ENCODE results near the gene NDUFAF2. TPM values are rescaled to one million over a fixed set of nuclear protein-coding genes. Genes with fewer than 3 reads are reported as not detected.
A peak's percentile ranks its signal among the peaks of the same experiment; 100 is the strongest.
"Not testable (repeated sequence)": the region's sequence is repeated elsewhere in the genome, so short reads cannot be mapped to it uniquely, and the experiment has no call there.

The NDUFAF2 gene
- total RNA-seq, 2 experiments from 2014 or later: 18.9 to 22.3 TPM

DNA sequence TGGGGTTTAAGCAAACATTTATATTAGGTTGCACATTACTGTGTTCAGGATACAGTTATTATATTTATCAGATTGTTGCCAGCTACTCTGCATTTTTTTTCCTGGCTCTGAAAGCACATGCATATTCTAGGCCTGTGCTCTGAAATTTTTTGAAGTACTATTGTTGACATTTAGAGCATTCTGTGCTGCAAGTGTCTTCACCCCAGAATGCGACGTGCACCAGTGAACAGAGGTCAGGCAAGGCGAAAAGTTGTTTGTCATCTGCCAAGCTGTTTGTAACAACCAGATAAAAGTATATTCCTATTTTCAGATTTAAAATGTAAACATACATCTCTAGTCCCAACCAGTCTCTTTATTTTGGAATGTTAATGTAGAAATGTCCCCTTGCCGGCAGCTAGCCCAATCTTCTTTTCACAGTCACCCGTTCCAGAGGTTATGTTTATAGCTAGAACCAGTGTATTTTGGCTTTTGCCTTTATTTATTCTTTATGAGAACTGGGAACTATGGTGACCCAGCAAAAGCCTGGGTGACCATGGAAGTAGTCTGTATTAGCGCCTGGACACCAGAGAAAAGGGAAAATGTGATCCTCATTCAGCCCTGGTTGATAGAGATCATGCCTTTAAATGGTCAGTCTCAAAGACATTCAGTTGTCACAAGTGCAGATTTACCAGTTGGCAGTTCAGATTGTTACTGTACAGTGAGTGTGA, 84.6 kb downstream of the NDUFAF2 start:
- CTCF ChIA-PET: no interaction called here
- no peaks in the 10 kb centered on the region for H3K27me3 Mint-ChIP-seq
- POLR2A ChIA-PET: no interaction called here
- no peak overlapping the region for H3K27ac Mint-ChIP-seq
- DNase-seq: no peak
- H3K9me3 Mint-ChIP-seq: no peaks in the 10 kb centered on the region
- peaks cover 1% of the 10 kb centered on the region for H3K36me3 Mint-ChIP-seq (ENCODE audit: low read depth)
- H3K4me3 Mint-ChIP-seq: no peak overlapping the region
- no peaks in the 10 kb centered on the region for H3K4me1 Mint-ChIP-seq

DNA sequence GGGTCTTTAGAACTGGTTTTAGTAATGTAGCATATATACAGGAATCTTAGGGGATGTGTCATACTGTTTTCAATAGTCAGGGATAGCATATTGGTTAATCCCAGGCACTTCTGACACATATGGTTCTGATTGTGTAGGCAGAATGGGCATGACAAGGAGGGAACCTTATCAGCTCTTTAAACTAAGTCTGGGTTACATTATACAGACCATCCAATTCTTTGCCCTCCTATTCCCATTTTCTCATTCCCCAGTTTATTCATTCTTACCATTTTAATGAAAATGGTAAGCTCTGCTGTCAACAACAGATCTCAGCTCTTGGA, 85.1 kb downstream of the NDUFAF2 start:
- DNase-seq: no peak
- ChIA-PET CTCF (no interaction called here), POLR2A (no interaction called here)
- H3K27ac Mint-ChIP-seq: no peak overlapping the region
- no peak overlapping the region for H3K4me3 Mint-ChIP-seq
- H3K9me3 Mint-ChIP-seq: no peaks in the 10 kb centered on the region
- no peaks in the 10 kb centered on the region for H3K4me1 Mint-ChIP-seq
- H3K27me3 Mint-ChIP-seq: no peaks in the 10 kb centered on the region
- H3K36me3 Mint-ChIP-seq (ENCODE audit: low read depth): peaks cover 1% of the 10 kb centered on the region

DNA sequence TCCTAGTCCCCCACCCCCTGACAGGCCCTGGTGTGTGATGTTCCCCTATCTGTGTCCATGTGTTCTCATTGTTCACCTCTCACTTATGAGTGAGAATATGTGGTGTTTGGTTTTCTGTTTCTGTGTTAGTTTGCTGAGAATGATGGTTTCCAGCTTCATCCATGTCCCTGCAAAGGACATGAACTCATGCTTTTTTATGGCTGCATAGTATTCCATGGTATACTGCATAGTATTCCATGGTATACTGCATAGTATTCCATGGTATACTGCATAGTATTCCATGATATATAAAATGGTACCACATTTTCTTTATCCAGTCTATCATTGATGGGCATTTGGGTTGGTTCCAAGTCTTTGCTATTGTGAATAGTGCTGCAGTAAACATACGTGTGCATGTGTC, 86.3 kb downstream of the NDUFAF2 start:
- DNase-seq; CTCF ChIA-PET; H3K4me1 Mint-ChIP-seq; H3K4me3 Mint-ChIP-seq; H3K36me3 Mint-ChIP-seq (ENCODE audit: low read depth); H3K27ac Mint-ChIP-seq; H3K27me3 Mint-ChIP-seq; H3K9me3 Mint-ChIP-seq; POLR2A ChIA-PET: not testable (repeated sequence)

DNA sequence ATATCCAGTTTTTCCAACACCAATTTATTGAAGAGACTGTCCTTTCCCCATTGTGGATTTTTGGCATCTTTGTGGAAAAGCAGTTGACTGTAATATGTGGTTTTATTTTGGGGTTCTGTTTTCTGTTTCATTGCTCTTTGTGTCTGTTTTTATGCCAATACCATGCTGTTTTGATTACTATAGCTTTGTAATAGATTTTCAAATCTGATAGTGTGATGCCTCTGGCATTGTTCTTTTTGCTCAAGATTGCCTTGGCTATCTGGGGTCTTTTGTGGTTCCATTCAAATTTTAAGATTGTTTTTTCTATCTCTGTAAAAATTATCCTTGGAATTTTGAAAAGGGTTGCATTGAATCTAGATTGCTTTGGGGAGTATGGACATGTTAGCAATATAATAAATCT, 99.5 kb downstream of the NDUFAF2 start:
- DNase-seq: no peak
- Mint-ChIP-seq H3K36me3 (ENCODE audit: low read depth) (peaks cover 3% of the 10 kb centered on the region), H3K9me3 (no peaks in the 10 kb centered on the region), H3K27me3 (no peaks in the 10 kb centered on the region), H3K4me1 (no peaks in the 10 kb centered on the region), H3K4me3 (no peak overlapping the region), H3K27ac (no peak overlapping the region)
- ChIA-PET CTCF (no interaction called here), POLR2A (no interaction called here)

DNA sequence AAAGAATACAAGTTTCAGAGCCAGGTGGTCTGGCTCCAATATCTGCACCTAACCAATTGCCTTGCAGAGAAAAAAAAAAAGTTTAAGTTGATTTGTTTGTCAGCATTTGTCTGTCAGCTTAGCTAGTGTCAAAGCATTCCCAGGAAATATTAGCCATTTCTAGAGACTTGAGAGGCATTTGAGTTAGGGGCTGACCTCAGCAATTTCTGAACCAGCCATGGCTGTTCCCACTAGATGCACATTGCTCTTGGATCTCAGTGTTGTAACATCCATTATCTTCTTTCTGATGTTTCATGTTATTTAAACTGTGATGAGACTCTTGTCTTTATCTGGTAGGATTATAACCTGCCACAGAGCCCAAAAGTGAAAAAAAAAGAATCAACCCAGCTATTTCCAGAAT, 102.3 kb downstream of the NDUFAF2 start:
- POLR2A ChIA-PET: no interaction called here
- Mint-ChIP-seq H3K27me3 (no peaks in the 10 kb centered on the region), H3K27ac (no peak overlapping the region), H3K9me3 (no peaks in the 10 kb centered on the region), H3K4me1 (no peaks in the 10 kb centered on the region), H3K36me3 (ENCODE audit: low read depth) (peaks cover 3% of the 10 kb centered on the region), H3K4me3 (no peak overlapping the region)
- CTCF ChIA-PET: no interaction called here
- no peak for DNase-seq

DNA sequence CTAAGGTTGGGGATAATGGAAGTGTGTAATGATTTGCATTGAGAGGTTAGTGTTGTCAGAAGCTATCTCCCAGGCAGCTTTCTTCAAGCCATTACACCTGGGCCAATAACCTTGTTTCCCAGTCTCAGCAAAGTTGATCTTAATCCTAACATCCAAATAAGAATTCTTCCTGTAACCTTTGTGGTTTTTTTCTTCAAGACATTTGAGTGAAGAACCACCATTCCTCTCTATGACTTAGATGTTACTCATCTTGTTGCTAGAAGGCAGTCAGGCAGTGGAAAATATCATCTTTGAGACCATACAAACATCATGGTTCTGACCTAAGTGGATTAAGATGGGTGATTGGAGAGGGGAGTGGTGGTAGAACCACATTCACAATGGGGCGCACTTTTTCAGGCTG, 103.5 kb downstream of the NDUFAF2 start:
- Mint-ChIP-seq H3K36me3 (ENCODE audit: low read depth) (peaks cover 3% of the 10 kb centered on the region), H3K4me1 (no peaks in the 10 kb centered on the region), H3K4me3 (no peak overlapping the region), H3K27ac (no peak overlapping the region), H3K27me3 (no peaks in the 10 kb centered on the region), H3K9me3 (no peaks in the 10 kb centered on the region)
- ChIA-PET POLR2A (no interaction called here), CTCF (no interaction called here)
- no peak for DNase-seq

DNA sequence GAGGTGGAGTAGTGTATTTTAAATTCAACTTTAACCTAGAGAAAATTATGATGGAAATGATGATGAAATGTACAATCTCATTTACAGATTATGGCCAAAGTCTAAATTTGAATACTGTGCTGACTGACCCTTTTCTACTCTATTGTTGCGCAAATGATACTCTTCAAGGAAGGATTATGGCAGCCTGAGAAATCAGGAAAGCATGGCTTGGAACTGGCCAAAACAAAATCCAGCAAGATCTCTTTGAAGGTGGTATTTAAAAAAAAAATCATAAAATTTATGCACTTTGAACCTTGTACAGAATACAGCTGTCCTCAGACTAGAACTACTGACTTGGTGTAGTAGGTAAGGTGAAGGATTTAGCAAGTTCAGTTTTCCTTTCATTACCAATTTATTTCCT, 105.3 kb downstream of the NDUFAF2 start:
- ChIA-PET CTCF (no interaction called here), POLR2A (no interaction called here)
- no peak overlapping the region for H3K27ac Mint-ChIP-seq
- no peak for DNase-seq
- H3K4me1 Mint-ChIP-seq: no peaks in the 10 kb centered on the region
- no peaks in the 10 kb centered on the region for H3K36me3 Mint-ChIP-seq (ENCODE audit: low read depth)
- no peaks in the 10 kb centered on the region for H3K27me3 Mint-ChIP-seq
- no peaks in the 10 kb centered on the region for H3K9me3 Mint-ChIP-seq
- no peak overlapping the region for H3K4me3 Mint-ChIP-seq

DNA sequence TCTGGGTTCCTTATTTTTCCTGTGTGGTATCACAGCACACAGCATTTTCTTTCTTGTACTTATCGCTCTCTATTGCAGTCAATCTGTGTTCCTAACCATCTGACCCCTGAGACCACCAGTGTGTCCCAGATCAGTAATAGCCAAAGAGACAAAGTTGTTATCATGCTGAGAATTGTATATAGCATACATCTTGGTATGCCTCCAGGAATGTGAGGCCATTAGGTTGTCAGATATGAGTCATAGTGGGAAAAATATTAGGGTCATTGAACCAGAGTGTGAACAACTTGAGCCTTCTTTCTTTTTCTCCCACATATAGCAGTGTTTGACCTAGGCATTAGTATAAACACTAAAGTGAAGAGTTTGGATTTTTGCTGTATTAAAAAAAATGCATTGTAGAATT, 106.3 kb downstream of the NDUFAF2 start:
- ChIA-PET POLR2A (no interaction called here), CTCF (no interaction called here)
- H3K27me3 Mint-ChIP-seq: no peaks in the 10 kb centered on the region
- DNase-seq: no peak
- H3K36me3 Mint-ChIP-seq (ENCODE audit: low read depth): no peaks in the 10 kb centered on the region
- H3K4me1 Mint-ChIP-seq: no peaks in the 10 kb centered on the region
- H3K4me3 Mint-ChIP-seq: no peak overlapping the region
- H3K9me3 Mint-ChIP-seq: no peaks in the 10 kb centered on the region
- no peak overlapping the region for H3K27ac Mint-ChIP-seq

DNA sequence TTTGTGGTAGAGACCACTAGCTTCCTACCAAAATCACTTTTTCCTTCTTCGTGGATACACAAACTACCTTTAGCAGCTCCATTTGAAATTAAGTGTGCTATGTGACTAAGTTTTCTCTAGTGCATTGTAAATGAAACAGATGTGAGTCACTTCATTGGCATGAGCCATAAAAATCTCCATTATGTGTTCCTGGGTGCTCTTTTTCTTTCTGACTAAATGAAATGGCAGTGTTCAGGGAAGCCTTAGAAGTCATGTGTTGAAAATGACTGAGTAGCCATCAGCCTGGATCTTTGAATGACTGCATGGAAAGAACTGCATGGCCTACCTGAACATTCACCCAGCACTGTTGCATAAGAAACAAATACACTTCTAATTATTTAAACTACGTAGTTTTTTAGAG, 107.9 kb downstream of the NDUFAF2 start:
- Mint-ChIP-seq H3K27me3 (no peaks in the 10 kb centered on the region), H3K9me3 (no peaks in the 10 kb centered on the region), H3K36me3 (ENCODE audit: low read depth) (no peaks in the 10 kb centered on the region), H3K4me1 (no peaks in the 10 kb centered on the region), H3K27ac (no peak overlapping the region), H3K4me3 (no peak overlapping the region)
- ChIA-PET POLR2A (no interaction called here), CTCF (no interaction called here)
- DNase-seq: no peak

DNA sequence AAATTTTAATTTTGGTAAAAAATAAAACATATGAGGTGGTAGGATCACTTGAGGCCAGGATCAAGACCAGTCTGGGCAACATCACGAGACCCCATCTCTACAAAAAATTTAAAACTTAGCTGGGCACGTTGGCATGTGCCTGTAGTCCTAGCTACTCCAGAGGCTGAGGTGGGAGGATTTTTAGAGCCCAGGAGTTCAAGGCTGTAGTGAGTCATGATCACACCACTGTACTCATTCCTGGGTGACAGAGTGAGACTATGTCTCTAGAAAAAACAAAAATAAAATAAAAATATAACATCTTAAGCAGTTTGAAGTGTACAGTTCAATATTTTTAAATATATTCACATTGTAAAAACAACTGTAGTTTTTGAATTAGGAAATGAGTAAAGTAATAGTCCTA, 108.9 kb downstream of the NDUFAF2 start:
- H3K4me1 Mint-ChIP-seq: no peaks in the 10 kb centered on the region
- H3K27ac Mint-ChIP-seq: no peak overlapping the region
- H3K27me3 Mint-ChIP-seq: no peaks in the 10 kb centered on the region
- no peaks in the 10 kb centered on the region for H3K36me3 Mint-ChIP-seq (ENCODE audit: low read depth)
- ChIA-PET CTCF (no interaction called here), POLR2A (no interaction called here)
- DNase-seq: no peak
- no peaks in the 10 kb centered on the region for H3K9me3 Mint-ChIP-seq
- no peak overlapping the region for H3K4me3 Mint-ChIP-seq

DNA sequence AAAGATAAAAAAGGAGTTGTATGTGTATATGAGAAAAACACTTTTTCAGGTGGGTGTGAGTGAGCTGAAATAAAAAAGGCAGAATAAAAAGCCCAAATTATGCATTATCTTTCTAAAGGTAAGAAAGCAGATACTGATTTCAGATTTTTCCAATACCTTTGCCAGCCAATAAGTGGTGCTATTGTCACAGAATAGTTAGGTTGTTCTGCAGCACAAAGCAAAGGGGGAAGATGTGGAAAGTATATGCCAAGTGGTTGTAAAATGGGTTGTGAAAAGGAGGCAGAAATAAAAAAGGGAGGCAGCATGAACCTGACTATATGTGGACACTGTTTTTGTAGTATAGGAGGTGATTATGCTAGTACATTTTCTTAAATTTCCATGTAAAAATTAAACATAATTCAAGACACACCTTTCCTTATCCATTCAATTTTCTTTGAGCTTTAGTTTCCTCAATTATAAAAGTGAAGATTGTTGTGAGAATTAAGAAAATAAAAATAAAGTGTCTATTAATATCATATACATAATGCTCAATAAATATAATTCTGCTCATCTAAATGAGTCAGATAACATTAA, 110.5 kb downstream of the NDUFAF2 start:
- no peaks in the 10 kb centered on the region for H3K36me3 Mint-ChIP-seq (ENCODE audit: low read depth)
- POLR2A ChIA-PET: no interaction called here

DNA sequence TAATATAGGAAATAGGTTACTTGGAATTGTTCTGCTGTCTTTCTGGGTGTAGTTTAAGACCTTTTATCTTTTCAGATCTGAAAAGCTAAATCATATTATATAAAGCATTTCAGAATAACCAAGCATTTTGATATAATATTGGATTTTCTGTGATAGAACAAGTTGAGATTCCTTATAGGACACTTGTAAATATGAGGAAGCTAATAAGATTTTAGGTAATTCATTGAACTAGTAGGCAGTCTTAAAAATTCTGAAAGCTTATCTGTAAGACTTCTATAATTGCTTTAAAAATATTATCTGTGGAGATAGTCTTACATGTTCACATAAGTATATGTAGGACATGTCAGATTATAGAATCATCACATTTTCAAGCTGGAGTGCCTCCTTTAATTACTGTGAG, 114.5 kb downstream of the NDUFAF2 start:
- Mint-ChIP-seq H3K27me3 (no peaks in the 10 kb centered on the region), H3K27ac (no peak overlapping the region), H3K4me1 (no peaks in the 10 kb centered on the region), H3K9me3 (peaks cover 21% of the 10 kb centered on the region), H3K36me3 (ENCODE audit: low read depth) (peaks cover 6% of the 10 kb centered on the region), H3K4me3 (no peak overlapping the region)
- DNase-seq: no peak
- ChIA-PET POLR2A (no interaction called here), CTCF (no interaction called here)

More for the DNA sequence above, 110.5 kb downstream of the NDUFAF2 start:
- CTCF ChIA-PET: interaction anchor here (1.2 kb wide), 1 partner anchor 20 kb away, joined by 3 read pairs; no protein-coding TSS in a partner anchor
- no peak overlapping the region for H3K27ac Mint-ChIP-seq
- H3K4me3 Mint-ChIP-seq: no peak overlapping the region
- H3K27me3 Mint-ChIP-seq: no peaks in the 10 kb centered on the region
- peak; percentile 17 for DNase-seq
- no peaks in the 10 kb centered on the region for H3K9me3 Mint-ChIP-seq
- no peaks in the 10 kb centered on the region for H3K4me1 Mint-ChIP-seq

DNA sequence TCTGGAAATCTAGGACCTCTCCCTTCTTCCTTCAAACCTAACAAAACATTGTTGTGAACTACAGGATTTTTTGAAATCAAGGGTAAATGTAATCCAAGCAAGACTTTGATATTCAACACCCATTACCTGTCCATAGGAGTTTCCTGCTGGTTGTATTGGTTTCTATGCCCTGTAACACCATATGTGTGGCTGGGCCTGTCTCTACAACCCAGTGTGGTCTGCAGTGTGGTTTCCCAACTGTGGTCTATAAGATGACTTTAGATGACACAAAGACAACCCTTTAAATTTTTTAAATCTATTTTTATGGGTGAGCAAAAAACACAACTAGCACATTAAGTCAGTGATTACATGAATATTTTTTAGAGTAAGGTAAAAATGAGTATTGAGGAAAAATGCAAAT, 124.1 kb downstream of the NDUFAF2 start:
- H3K4me3 Mint-ChIP-seq: no peak overlapping the region
- DNase-seq: peak; percentile 13
- no peak overlapping the region for H3K27ac Mint-ChIP-seq
- peaks cover 3% of the 10 kb centered on the region for H3K9me3 Mint-ChIP-seq
- H3K27me3 Mint-ChIP-seq: no peaks in the 10 kb centered on the region
- H3K36me3 Mint-ChIP-seq (ENCODE audit: low read depth): no peaks in the 10 kb centered on the region
- CTCF ChIA-PET: no interaction called here
- POLR2A ChIA-PET: no interaction called here
- H3K4me1 Mint-ChIP-seq: peaks cover 2% of the 10 kb centered on the region

DNA sequence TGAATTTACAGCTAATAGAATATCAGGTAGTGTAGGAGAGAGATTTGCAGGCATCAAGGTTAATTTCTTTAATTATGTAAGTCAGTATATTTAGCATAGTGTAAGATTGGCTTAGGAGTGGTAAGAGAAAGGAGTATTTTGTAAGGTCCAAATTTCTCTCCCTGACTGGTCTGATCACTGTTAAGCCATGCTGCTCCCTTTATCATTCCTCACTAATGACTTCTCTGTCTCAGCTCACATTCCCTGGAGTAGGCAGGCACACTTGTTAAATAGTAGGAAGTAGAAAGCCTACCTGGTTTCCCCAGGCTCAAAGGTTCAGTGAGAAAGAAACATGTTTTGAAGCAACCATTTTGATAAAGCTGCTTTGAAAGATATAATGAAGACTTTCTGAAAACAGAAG, 126.5 kb downstream of the NDUFAF2 start:
- ChIA-PET CTCF (no interaction called here), POLR2A (no interaction called here)
- H3K4me1 Mint-ChIP-seq: peaks cover 2% of the 10 kb centered on the region
- no peaks in the 10 kb centered on the region for H3K27me3 Mint-ChIP-seq
- H3K27ac Mint-ChIP-seq: no peak overlapping the region
- H3K4me3 Mint-ChIP-seq: no peak overlapping the region
- no peak for DNase-seq
- H3K9me3 Mint-ChIP-seq: peaks cover 3% of the 10 kb centered on the region
- H3K36me3 Mint-ChIP-seq (ENCODE audit: low read depth): no peaks in the 10 kb centered on the region

Data from activated CD4-positive, alpha-beta T cell treated with anti-CD3 and anti-CD28 coated beads, Interleukin-2, amount 10 ng/mL, durations not matched to agents 7 days and 5 days (primary cell).